H9 (cell line): ENCODE results near the gene PACS1. TPM values are rescaled to one million over a fixed set of nuclear protein-coding genes. Genes with fewer than 3 reads are reported as not detected.

Experiments
- DNase-seq: peaks from one replicate; pipeline ENCODE4 v3.0.0-alpha.2; 2017
- H2AFZ ChIP-seq: one replicate; pipeline ENCODE4 v1.6.1; 2013; ENCODE audit warnings: mild to moderate bottlenecking, low read length, control low read depth, moderate library complexity
- H2AK5ac ChIP-seq: 2 replicates; pipeline ENCODE4 v1.6.1; 2013; ENCODE audit warnings: low read length, control low read depth, mixed read lengths; ENCODE audit not compliant: insufficient read length
- H2BK120ac ChIP-seq: one replicate; pipeline ENCODE4 v1.6.1; 2013; ENCODE audit warnings: low read depth, mild to moderate bottlenecking, low read length, control low read depth, inconsistent platforms; ENCODE audit not compliant: poor library complexity, severe bottlenecking
- H2BK12ac ChIP-seq: 2 replicates; pipeline ENCODE4 v1.6.1; 2013; ENCODE audit warnings: low read length, control low read depth, mixed read lengths, low read depth; ENCODE audit not compliant: insufficient read length
- H2BK15ac ChIP-seq: 2 replicates; pipeline ENCODE4 v1.6.1; 2013; ENCODE audit warnings: low read depth, low read length, control low read depth
- H2BK20ac ChIP-seq: one replicate; pipeline ENCODE4 v1.6.1; 2013; ENCODE audit warnings: low read depth, mild to moderate bottlenecking, low read length, control low read depth, inconsistent platforms; ENCODE audit not compliant: poor library complexity, severe bottlenecking
- H2BK5ac ChIP-seq: 2 replicates; pipeline ENCODE4 v1.6.1; 2013; ENCODE audit warnings: low read length, control low read depth, mixed read lengths; ENCODE audit not compliant: insufficient read length
- H3K14ac ChIP-seq: 2 replicates; pipeline ENCODE4 v1.6.1; 2013; ENCODE audit warnings: low read length, control low read depth; ENCODE audit not compliant: insufficient read depth
- H3K18ac ChIP-seq: 2 replicates; pipeline ENCODE4 v1.6.1; 2013; ENCODE audit warnings: low read depth, mild to moderate bottlenecking, mixed read lengths, low read length, control low read depth; ENCODE audit not compliant: insufficient read length
- H3K23ac ChIP-seq: 2 replicates; pipeline ENCODE4 v1.6.1; 2013; ENCODE audit warnings: low read length, control low read depth, mixed read lengths, low read depth; ENCODE audit not compliant: insufficient read length
- H3K23me2 ChIP-seq: 2 replicates; pipeline ENCODE4 v1.6.1; 2013; ENCODE audit warnings: low read depth, mild to moderate bottlenecking, mixed read lengths, low read length, control low read depth; ENCODE audit not compliant: insufficient read length, poor library complexity, severe bottlenecking
- H3K27ac ChIP-seq: 2 replicates; pipeline ENCODE4 v1.5.1; 2013; ENCODE audit warnings: low read length, control low read depth, mixed read lengths, low read depth; ENCODE audit not compliant: insufficient read length
- H3K27me3 ChIP-seq: 2 replicates; pipeline ENCODE4 v1.6.1; 2013; ENCODE audit warnings: low read length, control low read depth, inconsistent platforms; ENCODE audit not compliant: insufficient read depth
- H3K4ac ChIP-seq: 2 replicates; pipeline ENCODE4 v1.6.1; 2013; ENCODE audit warnings: low read depth, mild to moderate bottlenecking, control low read depth, inconsistent platforms, low read length, moderate library complexity
- H3K4me1 ChIP-seq: 2 replicates; pipeline ENCODE4 v1.6.1; 2013; ENCODE audit warnings: low read length, control low read depth, inconsistent platforms; ENCODE audit not compliant: insufficient read depth
- H3K4me2 ChIP-seq: 2 replicates; pipeline ENCODE4 v1.6.1; 2013; ENCODE audit warnings: low read length, control low read depth, mixed read lengths; ENCODE audit not compliant: insufficient read length, insufficient read depth
- H3K56ac ChIP-seq: 2 replicates; pipeline ENCODE4 v1.6.1; 2013; ENCODE audit warnings: low read depth, mild to moderate bottlenecking, mixed read lengths, low read length, control low read depth; ENCODE audit not compliant: insufficient read length
- H3K79me1 ChIP-seq: 2 replicates; pipeline ENCODE4 v1.6.1; 2013; ENCODE audit warnings: low read depth, mild to moderate bottlenecking, moderate library complexity, low read length, control low read depth, inconsistent platforms; ENCODE audit not compliant: insufficient read depth, poor library complexity, severe bottlenecking
- H3K79me2 ChIP-seq: 2 replicates; pipeline ENCODE4 v1.6.1; 2013; ENCODE audit warnings: low read length, control low read depth, inconsistent platforms; ENCODE audit not compliant: insufficient read depth
- H3K9ac ChIP-seq: 2 replicates; pipeline ENCODE4 v1.6.1; 2013; ENCODE audit warnings: low read length, control low read depth, mixed read lengths; ENCODE audit not compliant: insufficient read length; ENCODE audit errors: extremely low read depth
- H3K9me3 ChIP-seq: one replicate; pipeline ENCODE4 v1.6.1; 2013; ENCODE audit warnings: low read depth, low read length, inconsistent platforms; ENCODE audit not compliant: control insufficient read depth
- H3T11ph ChIP-seq: one replicate; pipeline ENCODE4 v1.6.1; 2013; ENCODE audit warnings: mild to moderate bottlenecking, low read length, control low read depth, inconsistent platforms
- H4K20me1 ChIP-seq: one replicate; pipeline ENCODE4 v1.6.1; 2013; ENCODE audit not compliant: control insufficient read depth, insufficient read length, insufficient read depth
- H4K5ac ChIP-seq: 2 replicates; pipeline ENCODE4 v1.6.1; 2013; ENCODE audit warnings: low read depth, mild to moderate bottlenecking, mixed read lengths, low read length, control low read depth; ENCODE audit not compliant: insufficient read length
- H4K8ac ChIP-seq: replicated peaks from 2 replicates; pipeline ENCODE4 v1.6.1; 2013; ENCODE audit warnings: low read length, control low read depth, mixed read lengths, low read depth; ENCODE audit not compliant: insufficient read length
- H4K91ac ChIP-seq: 2 replicates; pipeline ENCODE4 v1.6.1; 2013; ENCODE audit warnings: low read depth, mild to moderate bottlenecking, moderate library complexity, mixed read lengths, low read length, control low read depth; ENCODE audit not compliant: insufficient read length
- H3K27ac Mint-ChIP-seq, 3 experiments: 2 replicates in 2 of 3; 3 replicates in 1 of 3; pipeline ENCODE4 v1.8.0; 2020 to 2021; ENCODE audit warnings: mixed read lengths in 3 of 3, mild to moderate bottlenecking in 1 of 3, moderate library complexity in 1 of 3
- H3K27me3 Mint-ChIP-seq: 2 replicates; pipeline ENCODE4 v1.8.0; 2021; ENCODE audit warnings: low read depth, mild to moderate bottlenecking, moderate library complexity, mixed read lengths
- H3K36me3 Mint-ChIP-seq, 3 experiments: 2 replicates in 2 of 3; 3 replicates in 1 of 3; pipeline ENCODE4 v1.8.0; 2020 to 2021; ENCODE audit warnings: low read depth in 3 of 3, mixed read lengths in 3 of 3; ENCODE audit not compliant: insufficient read depth in 1 of 3
- H3K4me1 Mint-ChIP-seq, 2 experiments: 2 replicates each; pipeline ENCODE4 v1.8.0; 2020; ENCODE audit warnings: mixed read lengths in 2 of 2
- H3K4me3 Mint-ChIP-seq, 2 experiments: 2 replicates in 1 of 2; 3 replicates in 1 of 2; pipeline ENCODE4 v1.8.0; 2020 to 2021; ENCODE audit warnings: mild to moderate bottlenecking in 2 of 2, mixed read lengths in 2 of 2, moderate library complexity in 1 of 2
- H3K9me3 Mint-ChIP-seq, 2 experiments: 2 replicates in 1 of 2; 3 replicates in 1 of 2; pipeline ENCODE4 v1.8.0; 2020; ENCODE audit warnings: mild to moderate bottlenecking in 2 of 2, mixed read lengths in 2 of 2, moderate library complexity in 1 of 2
- WGBS: extraction: QIAGEN DNeasy Blood & Tissue Kit; methylation state at CpG from one replicate; pipeline ENCODE4 v1.1.7; 2013; ENCODE audit warnings: missing lambda C conversion rate, low lambda C conversion rate, mixed read lengths; ENCODE audit not compliant: insufficient read length; ENCODE audit errors: extremely low coverage; 5-methylcytosine and 5-hydroxymethylcytosine counted together
- total RNA-seq: library from RNA; stranded (reverse); gene quantifications from 2 replicates; pipeline ENCODE4 v1.2.1, GENCODE V29; 2021
- TF ChIP-seq, protein P1 (sequence below): fragments of 200-600 bp; sonication (generic); conservative IDR thresholded peaks from 3 replicates; pipeline ENCODE4 v1.8.0; 2021; ENCODE audit warnings: antibody characterized with exemption, mild to moderate bottlenecking

Gene PACS1
- total RNA-seq, 1 experiment from 2014 or later: 35.5 TPM

DNA sequence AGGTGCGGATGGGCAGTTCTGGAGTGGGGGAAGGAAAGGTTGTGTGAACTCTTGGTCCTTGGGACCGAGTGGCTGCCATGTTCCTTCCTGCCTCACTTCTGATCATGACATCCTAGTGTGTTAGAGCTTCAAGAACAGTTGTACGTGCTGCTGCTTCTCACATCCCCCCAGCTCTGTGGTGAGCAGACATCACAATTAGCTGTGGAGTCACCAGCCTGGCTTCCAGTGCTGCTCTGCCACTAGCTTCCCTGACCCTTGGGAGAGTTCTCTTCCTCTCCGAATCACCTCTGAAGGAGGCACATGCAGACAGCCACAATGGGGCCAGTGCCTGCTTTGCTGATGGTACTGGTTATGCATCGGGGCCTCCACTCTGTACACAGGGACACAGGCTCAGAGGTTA lies 192.1 kb downstream of the PACS1 start:
- no peak overlapping the region for H2AK5ac ChIP-seq
- Mint-ChIP-seq H3K4me1 (peaks cover 15 to 18% of the 10 kb centered on the region in 2 experiments), H3K27ac (no peak overlapping the region), H3K27me3 (no peaks in the 10 kb centered on the region), H3K9me3 (peaks cover 0 to 2% of the 10 kb centered on the region in 2 experiments; a peak in 1 of 5 replicates), H3K4me3 (no peak overlapping the region), H3K36me3 (peaks cover 22 to 66% (median 62%) of the 10 kb centered on the region in 3 experiments)
- H2BK20ac ChIP-seq: no peak overlapping the region
- H2AFZ ChIP-seq: no peak overlapping the region
- no peaks in the 10 kb centered on the region for H3K9me3 ChIP-seq
- H4K8ac ChIP-seq: no peak overlapping the region
- H3K4me2 ChIP-seq: no peak overlapping the region
- H3K4me1 ChIP-seq: no peaks in the 10 kb centered on the region
- H3K56ac ChIP-seq: no peak overlapping the region
- H4K91ac ChIP-seq: no peak overlapping the region
- no peak overlapping the region for H2BK12ac ChIP-seq
- H4K5ac ChIP-seq: no peak overlapping the region
- H3K18ac ChIP-seq: no peak overlapping the region
- WGBS: no CpG with 5 or more reads among the region's 5 CpGs
- no peak for DNase-seq
- H3K27me3 ChIP-seq: no peaks in the 10 kb centered on the region
- no peak overlapping the region for H3K27ac ChIP-seq
- no peak overlapping the region for H3K9ac ChIP-seq
- no peak overlapping the region for H3T11ph ChIP-seq
- no peaks in the 10 kb centered on the region for H3K79me2 ChIP-seq
- H4K20me1 ChIP-seq: peaks cover 2% of the 10 kb centered on the region
- TF ChIP-seq, protein P1, sequence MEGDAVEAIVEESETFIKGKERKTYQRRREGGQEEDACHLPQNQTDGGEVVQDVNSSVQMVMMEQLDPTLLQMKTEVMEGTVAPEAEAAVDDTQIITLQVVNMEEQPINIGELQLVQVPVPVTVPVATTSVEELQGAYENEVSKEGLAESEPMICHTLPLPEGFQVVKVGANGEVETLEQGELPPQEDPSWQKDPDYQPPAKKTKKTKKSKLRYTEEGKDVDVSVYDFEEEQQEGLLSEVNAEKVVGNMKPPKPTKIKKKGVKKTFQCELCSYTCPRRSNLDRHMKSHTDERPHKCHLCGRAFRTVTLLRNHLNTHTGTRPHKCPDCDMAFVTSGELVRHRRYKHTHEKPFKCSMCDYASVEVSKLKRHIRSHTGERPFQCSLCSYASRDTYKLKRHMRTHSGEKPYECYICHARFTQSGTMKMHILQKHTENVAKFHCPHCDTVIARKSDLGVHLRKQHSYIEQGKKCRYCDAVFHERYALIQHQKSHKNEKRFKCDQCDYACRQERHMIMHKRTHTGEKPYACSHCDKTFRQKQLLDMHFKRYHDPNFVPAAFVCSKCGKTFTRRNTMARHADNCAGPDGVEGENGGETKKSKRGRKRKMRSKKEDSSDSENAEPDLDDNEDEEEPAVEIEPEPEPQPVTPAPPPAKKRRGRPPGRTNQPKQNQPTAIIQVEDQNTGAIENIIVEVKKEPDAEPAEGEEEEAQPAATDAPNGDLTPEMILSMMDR: no peak
- no peak overlapping the region for H2BK120ac ChIP-seq
- H3K23me2 ChIP-seq: peaks cover 2% of the 10 kb centered on the region
- H2BK5ac ChIP-seq: no peak overlapping the region
- no peak overlapping the region for H2BK15ac ChIP-seq
- H3K4ac ChIP-seq: no peak overlapping the region
- no peak overlapping the region for H3K14ac ChIP-seq
- H3K79me1 ChIP-seq: no peaks in the 10 kb centered on the region
- no peak overlapping the region for H3K23ac ChIP-seq
